Muscle of leg (tissue), 11 donors: ENCODE measurements around the gene EFNA5. TPM values are rescaled to one million over a fixed set of nuclear protein-coding genes. Genes with fewer than 3 reads are reported as not detected.

Source experiments
- DNase-seq: peaks from one replicate; pipeline ENCODE4 v3.0.0; 2013
- H3K27ac ChIP-seq: one replicate; pipeline ENCODE4 v1.5.1; 2013; ENCODE audit warnings: mild to moderate bottlenecking, low read length, control low read depth
- H3K27me3 ChIP-seq: one replicate; pipeline ENCODE4 v1.6.1; 2013; ENCODE audit warnings: low read length; ENCODE audit not compliant: control insufficient read depth, insufficient read depth
- H3K36me3 ChIP-seq: one replicate; pipeline ENCODE4 v1.6.1; 2013; ENCODE audit warnings: low read length; ENCODE audit not compliant: control insufficient read depth, insufficient read depth
- H3K4me1 ChIP-seq: one replicate; pipeline ENCODE4 v1.6.1; 2013; ENCODE audit warnings: low read length; ENCODE audit not compliant: control insufficient read depth, insufficient read depth
- H3K4me3 ChIP-seq: one replicate; pipeline ENCODE4 v1.5.1; 2013; ENCODE audit warnings: low read length, control low read depth
- H3K9me3 ChIP-seq: replicated peaks from 2 replicates; pipeline ENCODE4 v1.6.1; 2013; ENCODE audit warnings: low read depth, low read length; ENCODE audit not compliant: control insufficient read depth
- WGBS: methylation state at CpG from one replicate; pipeline ENCODE4 v1.1.5; 2013; ENCODE audit warnings: missing lambda C conversion rate; ENCODE audit not compliant: insufficient coverage; 5-methylcytosine and 5-hydroxymethylcytosine counted together
- polyA plus RNA-seq, 8 donors: library from polyadenylated mRNA; unstranded; fragments of 120-200 nt; gene quantifications; one replicate each; pipeline versions ENCODE4 v1.2.1 to v1.2.3, GENCODE V29; 2013; ENCODE audit warnings: inconsistent platforms in 1 of 8, low replicate concordance in 1 of 8; ENCODE audit not compliant: insufficient read length in 8 of 8, insufficient read depth in 1 of 8
- total RNA-seq: library from RNA; stranded (reverse); fragments of 120-200 nt; gene quantifications from one replicate; pipeline ENCODE4 v1.2.4, GENCODE V29; 2013

EFNA5 gene
- total and polyA plus RNA-seq, 9 donors: 2.2 to 11.4 (median 4.0) TPM

DNA sequence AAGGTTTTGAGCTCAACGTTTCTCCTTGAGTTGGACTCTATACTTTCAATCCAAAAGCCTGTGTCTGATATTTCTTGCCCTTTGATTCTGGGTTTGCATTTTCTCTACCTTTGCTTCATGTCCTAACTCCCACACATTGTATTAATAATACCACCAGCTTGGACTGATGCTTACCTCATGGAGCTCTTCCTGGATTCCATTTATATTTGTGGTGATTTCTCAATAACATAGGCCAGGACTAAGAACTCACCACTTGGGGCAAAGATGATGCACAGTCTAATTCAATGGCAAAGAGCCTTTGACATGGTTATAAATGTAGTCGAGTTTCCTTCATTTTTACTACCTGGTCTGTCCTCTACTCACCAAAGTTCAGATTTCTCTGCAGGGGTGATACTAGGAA lies 27.5 kb upstream of the EFNA5 start:
- DNase-seq: no peak
- no peak overlapping the region for H3K27ac ChIP-seq

GRCh38 chr5:107696498-107696897 lies 25.8 kb upstream of the EFNA5 start:
- Histone ChIP-seq H3K27ac (no peak overlapping the region), H3K36me3 (no peaks in the 10 kb centered on the region), H3K9me3 (peaks cover 2% of the 10 kb centered on the region), H3K4me3 (no peak overlapping the region), H3K4me1 (no peaks in the 10 kb centered on the region), H3K27me3 (no peaks in the 10 kb centered on the region)
- DNase-seq: no peak
- 86% methylated on average over 4 of the region's 4 CpGs for WGBS

More for the DNA sequence above, 27.5 kb upstream of the EFNA5 start:
- no peaks in the 10 kb centered on the region for H3K9me3 ChIP-seq
- no peaks in the 10 kb centered on the region for H3K27me3 ChIP-seq
- no peaks in the 10 kb centered on the region for H3K4me1 ChIP-seq
- H3K36me3 ChIP-seq: no peaks in the 10 kb centered on the region
- 100% methylated on average over 1 of the region's 2 CpGs for WGBS
- H3K4me3 ChIP-seq: no peak overlapping the region

GRCh38 chr5:107696080-107696479 lies 25.3 kb upstream of the EFNA5 start:
- peaks cover 2% of the 10 kb centered on the region for H3K9me3 ChIP-seq
- no peaks in the 10 kb centered on the region for H3K36me3 ChIP-seq
- 54% methylated on average over 3 of the region's 4 CpGs for WGBS
- H3K4me1 ChIP-seq: no peaks in the 10 kb centered on the region
- no peak for DNase-seq
- H3K27ac ChIP-seq: no peak overlapping the region
- H3K27me3 ChIP-seq: no peaks in the 10 kb centered on the region
- H3K4me3 ChIP-seq: no peak overlapping the region

- Histone ChIP-seq H3K36me3 (no peaks in the 10 kb centered on the region), H3K27ac (no peak overlapping the region), H3K27me3 (no peaks in the 10 kb centered on the region), H3K4me3 (no peak overlapping the region), H3K9me3 (peaks cover 2% of the 10 kb centered on the region), H3K4me1 (no peaks in the 10 kb centered on the region)
- no peak for DNase-seq
- WGBS: 95% methylated on average over 3 of the region's 3 CpGs
Measured at GRCh38 chr5:107687937-107688336, 17.2 kb upstream of the EFNA5 start.

GRCh38 chr5:107687404-107687803 lies 16.7 kb upstream of the EFNA5 start:
- WGBS: no CpG with 5 or more reads among the region's 1 CpG
- no peaks in the 10 kb centered on the region for H3K4me1 ChIP-seq

DNA sequence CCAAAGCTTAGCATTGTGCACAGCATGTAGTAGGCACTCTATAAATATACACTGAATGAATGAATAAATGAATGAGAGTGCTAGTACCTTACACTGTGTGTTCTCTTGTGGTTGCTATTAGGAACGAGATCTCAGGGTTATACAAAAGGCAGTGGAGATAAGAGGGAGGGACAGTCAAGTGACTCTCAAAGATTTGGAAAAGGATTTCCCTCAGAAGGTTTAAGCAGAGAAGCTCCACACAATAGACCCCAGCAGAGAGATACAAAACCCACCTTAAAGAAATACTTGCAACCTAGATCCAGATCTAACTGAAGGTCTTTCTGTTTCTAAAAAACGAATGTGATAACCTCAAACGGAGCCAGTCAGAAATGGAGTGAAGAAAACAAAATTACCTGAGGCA lies 11.8 kb upstream of the EFNA5 start:
- H3K4me3 ChIP-seq: no peak overlapping the region
- no peak overlapping the region for H3K27ac ChIP-seq
- DNase-seq: no peak
- H3K4me1 ChIP-seq: no peaks in the 10 kb centered on the region
- H3K9me3 ChIP-seq: no peaks in the 10 kb centered on the region
- no CpG with 5 or more reads among the region's 3 CpGs for WGBS
- no peaks in the 10 kb centered on the region for H3K36me3 ChIP-seq
- peaks cover 3% of the 10 kb centered on the region for H3K27me3 ChIP-seq

More at GRCh38 chr5:107687404-107687803, 16.7 kb upstream of the EFNA5 start:
- H3K4me3 ChIP-seq: no peak overlapping the region
- no peaks in the 10 kb centered on the region for H3K36me3 ChIP-seq
- H3K9me3 ChIP-seq: peaks cover 2% of the 10 kb centered on the region
- DNase-seq: no peak
- H3K27ac ChIP-seq: no peak overlapping the region
- no peaks in the 10 kb centered on the region for H3K27me3 ChIP-seq

GRCh38 chr5:107680799-107681198 lies 10.1 kb upstream of the EFNA5 start:
- H3K36me3 ChIP-seq: no peaks in the 10 kb centered on the region
- no CpG with 5 or more reads among the region's 4 CpGs for WGBS
- no peak overlapping the region for H3K27ac ChIP-seq
- H3K9me3 ChIP-seq: no peaks in the 10 kb centered on the region
- H3K27me3 ChIP-seq: peaks cover 3% of the 10 kb centered on the region
- H3K4me1 ChIP-seq: no peaks in the 10 kb centered on the region
- no peak for DNase-seq
- H3K4me3 ChIP-seq: no peak overlapping the region

GRCh38 chr5:107680099-107680498 lies 9.4 kb upstream of the EFNA5 start:
- Histone ChIP-seq H3K4me1 (no peaks in the 10 kb centered on the region), H3K9me3 (no peaks in the 10 kb centered on the region), H3K27me3 (peaks cover 3% of the 10 kb centered on the region), H3K4me3 (no peak overlapping the region), H3K27ac (no peak overlapping the region), H3K36me3 (no peaks in the 10 kb centered on the region)
- no peak for DNase-seq

DNA sequence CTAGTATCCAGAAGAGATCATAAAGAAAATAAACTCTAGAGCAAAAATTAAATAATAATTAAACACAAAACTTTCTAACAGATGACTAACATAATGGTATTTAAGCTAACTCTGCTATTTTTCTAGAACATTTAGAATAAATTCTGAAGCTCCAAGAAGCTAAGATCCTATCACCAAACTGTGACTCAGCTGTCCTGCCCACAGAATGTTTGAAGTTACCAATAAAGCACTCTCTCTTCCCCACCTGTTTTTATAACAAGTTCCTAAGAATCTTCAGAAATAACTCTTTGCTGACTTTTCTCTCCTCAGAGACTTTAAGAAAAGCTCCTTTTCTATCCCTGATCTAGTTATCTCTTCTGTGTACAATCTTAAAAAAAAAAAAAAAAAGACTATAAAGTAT lies 6.0 kb upstream of the EFNA5 start:
- DNase-seq: no peak
- H3K36me3 ChIP-seq: no peaks in the 10 kb centered on the region
- no peak overlapping the region for H3K4me3 ChIP-seq
- peaks cover 3% of the 10 kb centered on the region for H3K4me1 ChIP-seq
- no peaks in the 10 kb centered on the region for H3K9me3 ChIP-seq
- peaks cover 16% of the 10 kb centered on the region for H3K27me3 ChIP-seq
- no peak overlapping the region for H3K27ac ChIP-seq

GRCh38 chr5:107675201-107675600 lies 4.5 kb upstream of the EFNA5 start:
- Histone ChIP-seq H3K27me3 (peaks cover 27% of the 10 kb centered on the region), H3K4me1 (peaks cover 3% of the 10 kb centered on the region), H3K9me3 (no peaks in the 10 kb centered on the region), H3K27ac (no peak overlapping the region), H3K4me3 (no peak overlapping the region), H3K36me3 (no peaks in the 10 kb centered on the region)
- DNase-seq: no peak
- WGBS: 69% methylated on average over 3 of the region's 9 CpGs

GRCh38 chr5:107674655-107675054 lies 3.9 kb upstream of the EFNA5 start:
- no peak overlapping the region for H3K4me3 ChIP-seq
- DNase-seq: no peak
- H3K36me3 ChIP-seq: no peaks in the 10 kb centered on the region
- H3K9me3 ChIP-seq: no peaks in the 10 kb centered on the region
- H3K27ac ChIP-seq: no peak overlapping the region
- peaks cover 3% of the 10 kb centered on the region for H3K4me1 ChIP-seq
- WGBS: no CpG with 5 or more reads among the region's 4 CpGs
- peaks cover 31% of the 10 kb centered on the region for H3K27me3 ChIP-seq
